HepG2 (cell line): Measurements from ENCODE around the gene GHSR. TPM values are rescaled to one million over a fixed set of nuclear protein-coding genes. Genes with fewer than 3 reads are reported as not detected.

Experiments
- ATAC-seq: fragments of 200-7000 bp; cut with Tn5 transposase; 3 replicates; pipeline ENCODE4 v1.9.1; 2020; ENCODE audit warnings: mild to moderate bottlenecking, moderate library complexity
- BruUV-seq: library from RNA; stranded (reverse); fragments of 400-500 nt; replicated peaks from 2 replicates; lab custom pipeline; 2021; lab: Mats Ljungman, UMichigan
- CTCF ChIA-PET: fragments of 300-600 bp; formaldehyde crosslinking; extraction: SDS; loops from one replicate; lab custom pipeline; 2021; ENCODE audit warnings: low total read pairs, inconsistent platforms, low intra/inter-chr PET ratio; lab: Yijun Ruan, JAX
- POLR2A ChIA-PET: fragments of 350-600 bp; sonication (Branson Sonifier 250); formaldehyde crosslinking; loops from one replicate; lab custom pipeline; 2020; ENCODE audit warnings: antibody characterized with exemption, inconsistent platforms; lab: Yijun Ruan, JAX
- DNase-seq: peaks from one replicate; pipeline ENCODE4 v3.0.0-alpha.2; 2015; ENCODE audit warnings: low spot score
- FAIRE-seq: peaks from 3 replicates; lab custom pipeline; 2011; peaks lifted over from hg19 to GRCh38; lab: Jason Lieb, UNC
- H2AFZ ChIP-seq: one replicate; pipeline ENCODE4 v1.6.1; 2011; ENCODE audit warnings: low read length, inconsistent platforms
- H3K27ac ChIP-seq: fragments of 300-600 bp; 3 replicates; pipeline ENCODE4 v1.8.0; 2011; ENCODE audit warnings: mixed run types, mild to moderate bottlenecking, mixed read lengths, low read length, inconsistent platforms; ENCODE audit not compliant: insufficient read depth; ENCODE audit errors: extremely low read length
- H3K27me3 ChIP-seq, 2 experiments: fragments of 200-600 bp in 1 of 2; 2 replicates in 1 of 2; 3 replicates in 1 of 2; pipeline versions ENCODE4 v1.6.0 to v1.8.0; 2011; ENCODE audit warnings: low read length in 2 of 2, mild to moderate bottlenecking in 2 of 2, moderate library complexity in 2 of 2, inconsistent platforms in 1 of 2; ENCODE audit not compliant: insufficient read depth in 2 of 2, control insufficient read depth in 1 of 2
- H3K36me3 ChIP-seq, 2 experiments: fragments of 200-600 bp in 1 of 2; replicated peaks in 1 of 2; 2 replicates in 1 of 2; 3 replicates in 1 of 2; pipeline versions ENCODE4 v1.5.1 to v1.8.0; 2011; ENCODE audit warnings: low read length in 2 of 2, inconsistent platforms in 1 of 2; ENCODE audit not compliant: insufficient read depth in 2 of 2, control insufficient read depth in 1 of 2
- H3K4me1 ChIP-seq: 2 replicates; pipeline ENCODE4 v1.5.1; 2012; ENCODE audit warnings: low read length, inconsistent platforms; ENCODE audit not compliant: insufficient read depth
- H3K4me2 ChIP-seq: 2 replicates; pipeline ENCODE4 v1.6.0; 2011; ENCODE audit warnings: low read depth, low read length, inconsistent platforms
- H3K4me3 ChIP-seq, 3 experiments: fragments of 200-600 bp in 1 of 3; sonication (generic), shearing (Covaris generic) in 1 of 3; replicated peaks in 1 of 3; 2 replicates each; pipeline ENCODE4 v1.5.1; 2011 to 2016; ENCODE audit warnings: low read length in 3 of 3, inconsistent platforms in 2 of 3, low read depth in 2 of 3, mild to moderate bottlenecking in 2 of 3, control low read depth in 1 of 3, mixed read lengths in 1 of 3; ENCODE audit not compliant: insufficient read depth in 1 of 3
- H3K79me2 ChIP-seq: one replicate; pipeline ENCODE4 v1.6.1; 2011; ENCODE audit warnings: low read length, inconsistent platforms; ENCODE audit not compliant: insufficient read depth
- H3K9ac ChIP-seq: 2 replicates; pipeline ENCODE4 v1.6.0; 2011; ENCODE audit warnings: mild to moderate bottlenecking, low read depth, low read length, inconsistent platforms; ENCODE audit not compliant: insufficient read depth
- H3K9me3 ChIP-seq: 2 replicates; pipeline ENCODE4 v1.5.1; 2012; ENCODE audit warnings: mild to moderate bottlenecking, low read length
- H4K20me1 ChIP-seq: 2 replicates; pipeline ENCODE4 v1.6.0; 2011; ENCODE audit warnings: inconsistent platforms, mild to moderate bottlenecking, low read length, moderate library complexity; ENCODE audit not compliant: insufficient read depth
- CCDC6 ChIP-seq: sonication (generic); formaldehyde crosslinking; IDR thresholded peaks from 2 replicates; pipeline ENCODE4 v1.8.1; 2022; ENCODE audit warnings: mild to moderate bottlenecking, missing genetic modification reagents, moderate library complexity
- MYC ChIP-seq: sonication (generic); formaldehyde crosslinking; IDR thresholded peaks from 2 replicates; pipeline ENCODE4 v1.9.0; 2021; ENCODE audit warnings: missing genetic modification reagents, borderline replicate concordance
- MZF1 ChIP-seq: sonication (generic); formaldehyde crosslinking; IDR thresholded peaks from 2 replicates; pipeline ENCODE4 v1.8.1; 2023; ENCODE audit warnings: mild to moderate bottlenecking, missing genetic modification reagents, borderline replicate concordance
- RBM22 ChIP-seq: fragments of 200-400 bp; formaldehyde crosslinking; optimal IDR thresholded peaks from 2 replicates; pipeline ENCODE3; 2017; ENCODE audit warnings: mild to moderate bottlenecking, low read length, moderate library complexity
- TCF7L2 ChIP-seq: IDR thresholded peaks from 2 replicates; pipeline ENCODE4 v1.6.1; 2011; ENCODE audit warnings: mild to moderate bottlenecking, low read depth, low read length, moderate library complexity
- WIZ ChIP-seq: sonication (generic); formaldehyde crosslinking; IDR thresholded peaks from 2 replicates; pipeline ENCODE4 v1.5.1; 2020; ENCODE audit warnings: mild to moderate bottlenecking, missing genetic modification reagents
- ZNF235 ChIP-seq: sonication (generic); formaldehyde crosslinking; IDR thresholded peaks from 2 replicates; pipeline ENCODE4 v1.8.1; 2023; ENCODE audit warnings: mild to moderate bottlenecking, missing genetic modification reagents, borderline replicate concordance
- ZNF841 ChIP-seq: sonication (generic); formaldehyde crosslinking; IDR thresholded peaks from 2 replicates; pipeline ENCODE4 v1.8.1; 2023; ENCODE audit warnings: missing genetic modification reagents, borderline replicate concordance
- WGBS: methylation state at CpG from one replicate; pipeline ENCODE4 v1.1.6; 2017; ENCODE audit warnings: low lambda C conversion rate; 5-methylcytosine and 5-hydroxymethylcytosine counted together
- in situ Hi-C: cut with HindIII; loops from 2 replicates; pipeline ENCODE4 v1.10.0; 2017; ENCODE audit warnings: low pct_unique_long_range_greater_than_20kb; ENCODE audit not compliant: extremely low pct_ligation_motif_present
- intact Hi-C: fragments of 100-400 bp; cut with micrococcal nuclease; formaldehyde crosslinking; loops from one replicate; pipeline ENCODE4 v1.10.0; 2022; ENCODE audit not compliant: unreplicated experiment
- polyA plus RNA-seq, 8 experiments: library from polyadenylated mRNA; depleted of rRNA in 3 of 8; stranded (reverse) in 7 of 8; unstranded in 1 of 8; fragments of >200 nt; fragmentation: Illumina TruSeq in 4 of 8; extraction: Trizol in 4 of 8; gene quantifications; 2 replicates each; pipeline versions ENCODE4 v1.2.1 to v1.2.3, GENCODE V29; 2011 to 2016; ENCODE audit warnings: low read depth in 4 of 8, missing spikeins in 1 of 8, mixed read lengths in 1 of 8; ENCODE audit not compliant: insufficient read depth in 1 of 8
- total RNA-seq, 5 experiments: library from RNA; depleted of rRNA; stranded (reverse); fragments of >200 nt; fragmentation: Illumina TruSeq; extraction: Trizol; gene quantifications; 2 replicates each; pipeline ENCODE4 v1.2.3, GENCODE V29; 2016; ENCODE audit warnings: low read depth in 1 of 5
- TF ChIP-seq, protein P1 (sequence below): sonication (generic); formaldehyde crosslinking; IDR thresholded peaks from 2 replicates; pipeline ENCODE4 v1.4.0; 2020; ENCODE audit warnings: missing genetic modification reagents

The GHSR gene
- total and polyA plus RNA-seq, 2 of the 13 experiments (the other 11 are each of a cell fraction or from before 2014, with no cell fraction given), result not detected

DNA sequence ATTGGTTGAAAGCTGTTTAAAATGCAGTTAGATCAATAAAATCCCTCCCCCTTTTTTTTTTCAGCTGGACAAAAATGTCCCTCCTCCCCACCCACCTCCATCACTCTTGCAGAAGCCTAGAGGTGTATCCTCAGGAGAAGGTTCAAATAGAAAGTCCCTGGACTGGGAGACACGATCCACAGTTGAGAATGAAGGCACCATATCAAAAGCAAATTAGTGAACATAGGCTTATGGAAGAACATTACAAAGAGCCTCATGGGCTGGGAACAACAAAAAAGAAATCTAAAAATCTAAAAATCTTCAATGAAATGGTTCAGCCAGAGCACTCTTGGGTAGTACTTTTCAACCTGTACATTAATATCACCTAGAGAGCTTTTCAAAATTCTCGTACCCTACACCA is 46.2 kb downstream of the GHSR start (continued):
- TF ChIP-seq MZF1 (CRISPR knock-in tag) (no peak), MYC (CRISPR knock-in tag) (no peak), TCF7L2 (no peak), WIZ (CRISPR knock-in tag) (no peak), ZNF841 (no peak), ZNF235 (CRISPR knock-in tag) (no peak)
- TF ChIP-seq, protein P1, sequence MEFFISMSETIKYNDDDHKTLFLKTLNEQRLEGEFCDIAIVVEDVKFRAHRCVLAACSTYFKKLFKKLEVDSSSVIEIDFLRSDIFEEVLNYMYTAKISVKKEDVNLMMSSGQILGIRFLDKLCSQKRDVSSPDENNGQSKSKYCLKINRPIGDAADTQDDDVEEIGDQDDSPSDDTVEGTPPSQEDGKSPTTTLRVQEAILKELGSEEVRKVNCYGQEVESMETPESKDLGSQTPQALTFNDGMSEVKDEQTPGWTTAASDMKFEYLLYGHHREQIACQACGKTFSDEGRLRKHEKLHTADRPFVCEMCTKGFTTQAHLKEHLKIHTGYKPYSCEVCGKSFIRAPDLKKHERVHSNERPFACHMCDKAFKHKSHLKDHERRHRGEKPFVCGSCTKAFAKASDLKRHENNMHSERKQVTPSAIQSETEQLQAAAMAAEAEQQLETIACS (CRISPR knock-in tag), result no peak
- TF ChIP-seq, all 625 proteins: peak for 3

DNA sequence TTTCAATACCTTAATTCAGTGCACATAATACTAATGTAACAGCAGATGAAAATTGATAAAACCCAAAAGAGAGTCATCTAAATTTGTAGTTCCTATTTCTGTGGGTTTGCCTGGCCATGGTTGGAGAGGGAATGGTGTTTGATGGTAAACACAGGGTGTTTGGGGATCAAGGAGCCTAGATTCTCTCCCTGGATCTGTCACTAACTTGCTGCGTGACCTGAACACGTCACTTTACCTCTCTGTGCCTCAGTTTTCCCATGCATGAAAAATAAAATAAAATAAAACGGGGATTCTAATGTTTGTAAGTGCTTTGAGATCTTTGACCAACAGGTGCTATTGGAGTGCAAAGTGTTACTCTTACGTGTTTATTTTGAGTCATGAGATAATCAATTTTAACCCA is 49.8 kb downstream of the GHSR start:
- ChIA-PET CTCF (no interaction called here), POLR2A (no interaction called here)
- FAIRE-seq (no peak), ATAC-seq (no peak), DNase-seq (no peak)
- in situ Hi-C loops, result no loop called here
- no peaks in the 10 kb centered on the region for H3K27me3 ChIP-seq
- no TSS peak for BruUV-seq
- no peaks in the 10 kb centered on the region for H3K9me3 ChIP-seq
- no peak overlapping the region for H2AFZ ChIP-seq
- no peaks in the 10 kb centered on the region for H3K4me1 ChIP-seq
- peaks cover 20 to 45% of the 10 kb centered on the region in 2 experiments for H3K36me3 ChIP-seq
- no peak overlapping the region for H3K9ac ChIP-seq
- H3K4me2 ChIP-seq, result no peak overlapping the region
- WGBS, result 96% methylated on average over 4 of the region's 4 CpGs
- TF ChIP-seq CCDC6 (CRISPR knock-in tag), result no peak
- peak; percentile 93 for TF ChIP-seq RBM22
- H3K27ac ChIP-seq, result no peak overlapping the region
- no peak overlapping the region for H3K4me3 ChIP-seq
- peaks cover 53% of the 10 kb centered on the region for H4K20me1 ChIP-seq
- intact Hi-C loops, result no loop called here
- no peaks in the 10 kb centered on the region for H3K79me2 ChIP-seq
